Peyer's patch (tissue), 4 donors: ENCODE measurements around the gene MAG.
A peak's percentile ranks its signal among the peaks of the same experiment; 100 is the strongest.

Experiments
- POLR2A ChIP-seq, 2 donors: fragments of 450-650 bp; IDR thresholded peaks; one replicate each; pipeline ENCODE4 v1.5.1; 2017; ENCODE audit warnings: antibody characterized with exemption in 2 of 2, mild to moderate bottlenecking in 2 of 2, moderate library complexity in 2 of 2
- TF ChIP-seq, protein P1 (sequence below), 6 experiments: fragments of 450-650 bp in 4 of 6; fragments of 200-600 bp in 2 of 6; sonication (generic) in 1 of 6; IDR thresholded peaks; one replicate each; pipeline ENCODE4 v1.5.1; 2017 to 2019; ENCODE audit warnings: antibody characterized with exemption in 6 of 6, mild to moderate bottlenecking in 3 of 6, moderate library complexity in 1 of 6

DNA sequence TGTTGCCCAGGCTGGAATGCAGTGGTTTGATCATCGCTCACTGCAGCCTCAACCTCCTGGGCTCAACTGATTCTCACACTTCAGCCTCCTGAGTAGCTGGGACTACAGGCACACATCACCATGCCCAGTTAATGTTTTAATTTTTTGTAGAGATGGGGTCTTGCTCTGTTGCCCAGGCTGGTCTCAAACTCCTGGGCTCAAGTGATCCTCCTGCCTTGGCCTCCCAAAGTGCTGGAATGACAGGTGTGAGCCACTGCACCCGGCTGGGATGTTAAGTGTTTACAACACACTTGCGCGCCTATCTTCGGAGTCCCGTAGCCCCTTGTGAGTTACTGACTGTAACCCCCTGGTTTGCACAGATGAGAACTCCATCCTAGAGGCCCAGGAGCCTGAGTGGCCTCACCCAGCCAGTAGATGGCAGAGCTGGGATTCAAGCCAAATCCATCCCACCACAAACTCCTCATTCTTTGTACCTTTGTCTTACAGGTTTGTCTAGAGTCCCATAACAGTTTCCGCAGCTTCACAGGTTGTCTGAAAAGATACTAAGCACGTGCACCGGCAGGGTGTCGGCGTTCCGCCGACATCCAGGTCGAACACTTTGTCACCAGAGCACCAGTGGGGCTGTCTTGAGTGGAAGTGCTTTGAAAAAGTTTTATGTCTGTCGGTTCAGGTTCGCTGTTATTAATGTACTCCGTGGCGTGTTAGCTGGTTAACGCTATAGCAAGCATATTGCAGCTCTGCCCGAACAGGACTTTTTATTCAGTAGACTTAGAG, 14.7 kb downstream of the MAG start:
- TF ChIP-seq POLR2A (IDR thresholded peaks at IDR 0.05), result no peak
- TF ChIP-seq, protein P1, sequence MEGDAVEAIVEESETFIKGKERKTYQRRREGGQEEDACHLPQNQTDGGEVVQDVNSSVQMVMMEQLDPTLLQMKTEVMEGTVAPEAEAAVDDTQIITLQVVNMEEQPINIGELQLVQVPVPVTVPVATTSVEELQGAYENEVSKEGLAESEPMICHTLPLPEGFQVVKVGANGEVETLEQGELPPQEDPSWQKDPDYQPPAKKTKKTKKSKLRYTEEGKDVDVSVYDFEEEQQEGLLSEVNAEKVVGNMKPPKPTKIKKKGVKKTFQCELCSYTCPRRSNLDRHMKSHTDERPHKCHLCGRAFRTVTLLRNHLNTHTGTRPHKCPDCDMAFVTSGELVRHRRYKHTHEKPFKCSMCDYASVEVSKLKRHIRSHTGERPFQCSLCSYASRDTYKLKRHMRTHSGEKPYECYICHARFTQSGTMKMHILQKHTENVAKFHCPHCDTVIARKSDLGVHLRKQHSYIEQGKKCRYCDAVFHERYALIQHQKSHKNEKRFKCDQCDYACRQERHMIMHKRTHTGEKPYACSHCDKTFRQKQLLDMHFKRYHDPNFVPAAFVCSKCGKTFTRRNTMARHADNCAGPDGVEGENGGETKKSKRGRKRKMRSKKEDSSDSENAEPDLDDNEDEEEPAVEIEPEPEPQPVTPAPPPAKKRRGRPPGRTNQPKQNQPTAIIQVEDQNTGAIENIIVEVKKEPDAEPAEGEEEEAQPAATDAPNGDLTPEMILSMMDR (IDR thresholded peaks at IDR 0.05), result peak in 1 of 6 experiments; percentile 30
